ENCODE results near the gene CHPF. TPM values are rescaled to one million over a fixed set of nuclear protein-coding genes. Genes with fewer than 3 reads are reported as not detected.

Gene CHPF
- total RNA-seq, 2 experiments from 2014 or later = 24.1 to 33.0 TPM

DNA sequence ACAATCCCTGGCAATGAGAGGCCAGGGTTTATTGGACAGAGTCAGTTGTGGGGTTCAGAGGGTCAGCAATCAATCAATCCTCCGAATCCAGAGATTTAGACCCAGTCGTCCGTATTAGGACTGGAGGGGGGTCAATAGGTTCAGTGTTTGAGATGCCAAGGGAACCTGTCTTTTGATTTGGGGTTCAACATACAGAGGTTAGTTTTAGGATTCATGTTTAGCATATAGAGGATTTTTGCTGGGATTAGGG lies 44.6 kb downstream of the CHPF start:
- TF ChIP-seq, protein P1, sequence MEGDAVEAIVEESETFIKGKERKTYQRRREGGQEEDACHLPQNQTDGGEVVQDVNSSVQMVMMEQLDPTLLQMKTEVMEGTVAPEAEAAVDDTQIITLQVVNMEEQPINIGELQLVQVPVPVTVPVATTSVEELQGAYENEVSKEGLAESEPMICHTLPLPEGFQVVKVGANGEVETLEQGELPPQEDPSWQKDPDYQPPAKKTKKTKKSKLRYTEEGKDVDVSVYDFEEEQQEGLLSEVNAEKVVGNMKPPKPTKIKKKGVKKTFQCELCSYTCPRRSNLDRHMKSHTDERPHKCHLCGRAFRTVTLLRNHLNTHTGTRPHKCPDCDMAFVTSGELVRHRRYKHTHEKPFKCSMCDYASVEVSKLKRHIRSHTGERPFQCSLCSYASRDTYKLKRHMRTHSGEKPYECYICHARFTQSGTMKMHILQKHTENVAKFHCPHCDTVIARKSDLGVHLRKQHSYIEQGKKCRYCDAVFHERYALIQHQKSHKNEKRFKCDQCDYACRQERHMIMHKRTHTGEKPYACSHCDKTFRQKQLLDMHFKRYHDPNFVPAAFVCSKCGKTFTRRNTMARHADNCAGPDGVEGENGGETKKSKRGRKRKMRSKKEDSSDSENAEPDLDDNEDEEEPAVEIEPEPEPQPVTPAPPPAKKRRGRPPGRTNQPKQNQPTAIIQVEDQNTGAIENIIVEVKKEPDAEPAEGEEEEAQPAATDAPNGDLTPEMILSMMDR (conservative IDR thresholded peaks at IDR 0.05; ENCODE audit: low read length) = no peak
- no peak for TF ChIP-seq EZH2phosphoT487 (IDR thresholded peaks at IDR 0.05; ENCODE audit: borderline replicate concordance, low read depth, low read length)
- Histone ChIP-seq H3K79me2 (ENCODE audit: insufficient read depth, low read depth, low read length) (no peaks in the 10 kb centered on the region), H3K9me3 (ENCODE audit: low read length) (no peaks in the 10 kb centered on the region), H3K4me1 (ENCODE audit: insufficient read depth, low read length, poor library complexity, severe bottlenecking) (peaks cover 23% of the 10 kb centered on the region), H3K9me2 (ENCODE audit: insufficient read depth, low read length) (no peaks in the 10 kb centered on the region), H3K4me3 (ENCODE audit: low read depth, low read length, poor library complexity, severe bottlenecking) (peak overlapping the region; percentile 77), H3K4me2 (ENCODE audit: low read length) (peak overlapping the region; percentile 77), H2AFZ (ENCODE audit: low read length) (peak overlapping the region; percentile 53; the same call in 1 of the 2 replicates), H4K20me1 (ENCODE audit: insufficient read depth, low read length) (no peaks in the 10 kb centered on the region), H3K27ac (ENCODE audit: low read depth, low read length, poor library complexity, severe bottlenecking) (no peak overlapping the region), H3K36me3 (ENCODE audit: insufficient read depth, low read length) (no peaks in the 10 kb centered on the region)
- intact Hi-C loops (cut with micrococcal nuclease; ENCODE audit: unreplicated experiment) = no loop called here
- DNase-seq (ENCODE audit: low spot score) = no peak
- ChIA-PET POLR2A (interaction anchor here (0.6 to 1.3 kb wide), 10 partner anchors 8 to 1145 kb away, joined by 3 to 5 read pairs (median 3); no protein-coding TSS in a partner anchor), CTCF (ENCODE audit: unreplicated experiment) (interaction anchor here (0.7 to 1.7 kb wide), 6 partner anchors 21 to 453 kb away, joined by 3 to 5 read pairs (median 4); partner anchors contain the start of gene DNPEP)
- TSS peak; percentile 94 for BruUV-seq (replicated peaks)

DNA sequence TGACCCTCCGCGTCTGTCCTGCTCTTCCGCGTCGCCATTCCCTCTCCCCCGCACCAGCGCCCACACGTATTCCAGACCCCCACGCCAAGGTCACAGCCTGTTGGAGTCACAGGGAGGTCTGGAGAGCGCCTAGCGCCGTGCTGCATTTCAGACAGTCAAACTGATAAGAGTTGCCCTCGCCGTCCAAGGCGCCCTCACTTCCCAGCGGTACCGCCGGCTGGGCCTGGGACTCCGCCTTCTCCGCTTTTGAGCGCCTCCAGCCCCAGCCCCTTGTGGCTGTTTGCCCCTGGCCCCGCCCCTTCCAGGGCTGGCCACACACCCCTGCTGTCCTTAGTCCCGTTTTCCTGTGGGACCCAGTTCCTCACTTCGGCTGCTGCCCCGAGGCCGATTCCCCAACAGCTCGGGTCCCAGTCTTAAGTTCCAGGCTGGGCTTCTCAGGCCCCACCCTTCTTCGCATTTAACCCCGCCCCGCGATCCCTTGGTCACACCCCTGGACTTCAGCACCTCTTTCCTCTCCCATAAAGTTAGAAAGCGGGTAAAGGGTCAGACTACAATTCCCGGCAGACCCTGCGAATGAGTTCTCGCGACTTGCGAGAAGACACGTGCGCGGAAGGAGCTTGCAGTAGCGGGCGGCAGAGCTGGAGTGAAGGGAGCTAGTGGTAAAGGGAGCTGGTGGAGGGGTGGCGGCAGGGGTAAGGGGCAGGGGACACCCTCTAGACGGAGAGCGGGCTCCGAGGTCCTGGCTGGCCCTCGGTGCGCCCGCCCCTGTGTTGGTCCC lies 45.1 kb downstream of the CHPF start, which contains the start of gene GMPPA:
TSS of gene GMPPA (plus strand) at position 612 of the 778 bp plus-strand sequence. CDS start 1,085 bp downstream, outside the sequence.
- Histone ChIP-seq H2AFZ (ENCODE audit: low read length) (peak within 1 kb of the TSS; percentile 53; the same call in 1 of the 2 replicates), H3K79me2 (ENCODE audit: insufficient read depth, low read depth, low read length) (no peaks in the 10 kb centered on the region)

More for the DNA sequence above, 45.1 kb downstream of the CHPF start, which contains the start of gene GMPPA:
- H3K4me3 ChIP-seq (ENCODE audit: low read depth, low read length, poor library complexity, severe bottlenecking) = peak within 1 kb of the TSS; percentile 77
- peak within 1 kb of the TSS; percentile 77 for H3K4me2 ChIP-seq (ENCODE audit: low read length)
- CTCF ChIA-PET (ENCODE audit: unreplicated experiment) = interaction anchor here (0.5 to 1.7 kb wide), 8 partner anchors 13 to 453 kb away, joined by 3 to 5 read pairs (median 4); partner anchors contain the start of gene DNPEP
- H4K20me1 ChIP-seq (ENCODE audit: insufficient read depth, low read length) = no peaks in the 10 kb centered on the region
- POLR2A ChIA-PET = interaction anchor here (0.6 to 1.3 kb wide), 10 partner anchors 8 to 1146 kb away, joined by 3 to 5 read pairs (median 3); no protein-coding TSS in a partner anchor
- intact Hi-C loops (cut with micrococcal nuclease; ENCODE audit: unreplicated experiment) = no loop called here
- peak; percentile 97 for DNase-seq (ENCODE audit: low spot score)
- no peaks in the 10 kb centered on the region for H3K9me3 ChIP-seq (ENCODE audit: low read length)
- H3K36me3 ChIP-seq (ENCODE audit: insufficient read depth, low read length) = no peaks in the 10 kb centered on the region
- no peak within 1 kb of the TSS for H3K27ac ChIP-seq (ENCODE audit: low read depth, low read length, poor library complexity, severe bottlenecking)
- no TSS peak for BruUV-seq (replicated peaks)
- peaks cover 23% of the 10 kb centered on the region for H3K4me1 ChIP-seq (ENCODE audit: insufficient read depth, low read length, poor library complexity, severe bottlenecking)
- H3K9me2 ChIP-seq (ENCODE audit: insufficient read depth, low read length) = no peaks in the 10 kb centered on the region
- TF ChIP-seq, protein P1 (conservative IDR thresholded peaks at IDR 0.05; ENCODE audit: low read length) = no peak
- no peak for TF ChIP-seq EZH2phosphoT487 (IDR thresholded peaks at IDR 0.05; ENCODE audit: borderline replicate concordance, low read depth, low read length)

Measured in OCI-LY7 (cell line).